CD4-positive, alpha-beta T cell (primary cell): ENCODE measurements around the gene SRPRA. TPM values are rescaled to one million over a fixed set of nuclear protein-coding genes. Genes with fewer than 3 reads are reported as not detected.
"Not testable (repeated sequence)": the region's sequence is repeated elsewhere in the genome, so short reads cannot be mapped to it uniquely, and the experiment has no call there.

Source experiments
- ATAC-seq: fragments of 200-7000 bp; cut with Tn5 transposase; one replicate; pipeline ENCODE4 v1.10.0; 2022; ENCODE audit warnings: mild to moderate bottlenecking; ENCODE audit not compliant: poor library complexity
- CTCF ChIA-PET: fragments of 350-600 bp; sonication (Branson Sonifier 250); formaldehyde crosslinking; loops from one replicate; lab custom pipeline; 2021; ENCODE audit warnings: antibody characterized with exemption, inconsistent platforms; lab: Charles Lee
- POLR2A ChIA-PET: fragments of 350-600 bp; sonication (Branson Sonifier 250); formaldehyde crosslinking; loops from one replicate; lab custom pipeline; 2021; ENCODE audit warnings: antibody characterized with exemption, inconsistent platforms; lab: Charles Lee
- DNase-seq, 14 experiments: peaks; one replicate each; pipeline ENCODE4 v3.0.0-alpha.2; 2013 to 2020; ENCODE audit warnings: mixed read lengths in 2 of 14
- H3K27ac ChIP-seq, 2 donors: one replicate each; pipeline versions ENCODE4 v1.5.1 to v1.7.0; 2013; ENCODE audit warnings: low read length in 2 of 2, low read depth in 1 of 2, mild to moderate bottlenecking in 1 of 2
- H3K27me3 ChIP-seq, 2 experiments: 1 replicate in 1 of 2; 2 replicates in 1 of 2; pipeline versions ENCODE4 v1.6.1 to v1.7.0; 2013; ENCODE audit warnings: low read length in 2 of 2, control low read depth in 1 of 2, mild to moderate bottlenecking in 1 of 2, moderate library complexity in 1 of 2; ENCODE audit not compliant: insufficient read depth in 2 of 2, control insufficient read depth in 1 of 2
- H3K36me3 ChIP-seq: one replicate; pipeline ENCODE4 v1.6.1; 2013; ENCODE audit warnings: low read length, control low read depth; ENCODE audit not compliant: insufficient read depth
- H3K4me1 ChIP-seq: one replicate; pipeline ENCODE4 v1.6.1; 2013; ENCODE audit warnings: low read length, control low read depth; ENCODE audit not compliant: insufficient read depth
- H3K4me3 ChIP-seq: one replicate; pipeline ENCODE4 v1.5.1; 2013; ENCODE audit warnings: mild to moderate bottlenecking, low read length, moderate library complexity
- H3K9me3 ChIP-seq, 2 experiments: 1 replicate in 1 of 2; 2 replicates in 1 of 2; pipeline versions ENCODE4 v1.6.1 to v1.7.0; 2013; ENCODE audit warnings: low read length in 2 of 2, mild to moderate bottlenecking in 2 of 2, control low read depth in 1 of 2, moderate library complexity in 1 of 2; ENCODE audit not compliant: control insufficient read depth in 1 of 2, insufficient read depth in 1 of 2
- H3K27ac Mint-ChIP-seq: one replicate; pipeline ENCODE4 v1.8.0; 2020; ENCODE audit warnings: mixed read lengths
- H3K27me3 Mint-ChIP-seq: one replicate; pipeline ENCODE4 v1.8.0; 2021; ENCODE audit warnings: mixed read lengths
- H3K36me3 Mint-ChIP-seq: one replicate; pipeline ENCODE4 v1.8.0; 2021; ENCODE audit warnings: low read depth, mixed read lengths
- H3K4me1 Mint-ChIP-seq: one replicate; pipeline ENCODE4 v1.8.0; 2021; ENCODE audit warnings: low read depth, mixed read lengths
- H3K4me3 Mint-ChIP-seq: one replicate; pipeline ENCODE4 v1.8.0; 2020; ENCODE audit warnings: mild to moderate bottlenecking, mixed read lengths
- H3K9me3 Mint-ChIP-seq: one replicate; pipeline ENCODE4 v1.8.0; 2020; ENCODE audit warnings: mixed read lengths
- CTCF ChIP-seq: fragments of 200-600 bp; IDR thresholded peaks from one replicate; pipeline ENCODE4 v1.8.0; 2022; ENCODE audit warnings: antibody characterized with exemption, mild to moderate bottlenecking
- intact Hi-C, 2 experiments: fragments of 100-400 bp; cut with DNase I in 1 of 2; cut with micrococcal nuclease in 1 of 2; formaldehyde crosslinking; loops; one replicate each; pipeline versions ENCODE4 v1.15.1 to v1.9.0; 2023 to 2025; cut with DNase I, micrococcal nuclease
- total RNA-seq, 174 experiments: library from RNA in 2 of 174; stranded (reverse) in 2 of 174; gene quantifications; one replicate each; pipeline ENCODE4 v1.2.3 and lab custom pipeline; 2021 to 2026

The SRPRA gene
- total RNA-seq, 2 experiments from 2014 or later = 198 to 206 TPM

- H3K36me3 ChIP-seq = peaks cover 16% of the 10 kb centered on the region
- ChIA-PET POLR2A (interaction anchor here (0.6 to 1.0 kb wide), 3 partner anchors 11 to 209 kb away, joined by 3 read pairs; partner anchors contain the start of genes FAM118B, FOXRED1, RPUSD4 and SRPRA), CTCF (no interaction called here)
- ATAC-seq (no peak), DNase-seq (no peak)
- Mint-ChIP-seq H3K9me3 (no peaks in the 10 kb centered on the region), H3K27me3 (no peaks in the 10 kb centered on the region), H3K4me1 (no peaks in the 10 kb centered on the region), H3K36me3 (peaks cover 48% of the 10 kb centered on the region), H3K27ac (no peak overlapping the region), H3K4me3 (no peak overlapping the region)
- TF ChIP-seq CTCF = no peak
- H3K4me3 ChIP-seq = no peak overlapping the region
- no peak overlapping the region for H3K27ac ChIP-seq
- intact Hi-C loops = no loop called here
- no peaks in the 10 kb centered on the region for H3K4me1 ChIP-seq
- no peaks in the 10 kb centered on the region for H3K9me3 ChIP-seq
- H3K27me3 ChIP-seq = no peaks in the 10 kb centered on the region
Measured at GRCh38 chr11:126257144-126257543, 11.6 kb downstream of the SRPRA start.

GRCh38 chr11:126256216-126256615, 12.5 kb downstream of the SRPRA start:
- CTCF ChIA-PET = no interaction called here
- no peak for TF ChIP-seq CTCF
- Histone ChIP-seq H3K27me3 (no peaks in the 10 kb centered on the region), H3K36me3 (peaks cover 7% of the 10 kb centered on the region), H3K9me3 (no peaks in the 10 kb centered on the region), H3K27ac (no peak overlapping the region), H3K4me1 (no peaks in the 10 kb centered on the region), H3K4me3 (no peak overlapping the region)
- peak overlapping the region; percentile 2 for H3K27ac Mint-ChIP-seq
- H3K27me3 Mint-ChIP-seq = no peaks in the 10 kb centered on the region
- POLR2A ChIA-PET = interaction anchor here (1.0 kb wide), 1 partner anchor 12 kb away, joined by 3 read pairs; the partner anchor contains the start of genes FOXRED1 and SRPRA
- no peak overlapping the region for H3K4me3 Mint-ChIP-seq
- DNase-seq = no peak
- no peaks in the 10 kb centered on the region for H3K4me1 Mint-ChIP-seq
- no peaks in the 10 kb centered on the region for H3K9me3 Mint-ChIP-seq
- H3K36me3 Mint-ChIP-seq = peaks cover 40% of the 10 kb centered on the region
- ATAC-seq = no peak
- intact Hi-C loops = no loop called here

- H3K4me1 Mint-ChIP-seq, H3K9me3 Mint-ChIP-seq: not testable (repeated sequence)
Measured at GRCh38 chr11:126255507-126255906, 13.2 kb downstream of the SRPRA start.

GRCh38 chr11:126254819-126255218, 13.9 kb downstream of the SRPRA start:
- H3K36me3 Mint-ChIP-seq = peaks cover 36% of the 10 kb centered on the region

More at GRCh38 chr11:126255507-126255906, 13.2 kb downstream of the SRPRA start:
- DNase-seq, H3K4me3 ChIP-seq, H3K27ac ChIP-seq, intact Hi-C loops, H3K27me3 Mint-ChIP-seq, H3K4me3 Mint-ChIP-seq, H3K9me3 ChIP-seq, CTCF ChIA-PET, H3K4me1 ChIP-seq, H3K27ac Mint-ChIP-seq, ATAC-seq, H3K36me3 ChIP-seq, H3K27me3 ChIP-seq: not testable (repeated sequence)
- POLR2A ChIA-PET = interaction anchor here (1.4 kb wide), 1 partner anchor 8 kb away, joined by 3 read pairs; no protein-coding TSS in a partner anchor
- peaks cover 36% of the 10 kb centered on the region for H3K36me3 Mint-ChIP-seq

More at GRCh38 chr11:126254819-126255218, 13.9 kb downstream of the SRPRA start:
- H3K9me3 Mint-ChIP-seq = no peaks in the 10 kb centered on the region
- no peak for TF ChIP-seq CTCF
- CTCF ChIA-PET = no interaction called here
- POLR2A ChIA-PET = interaction anchor here (0.6 to 1.4 kb wide), 2 partner anchors 9 to 15 kb away, joined by 3 to 4 read pairs; no protein-coding TSS in a partner anchor
- no peaks in the 10 kb centered on the region for H3K4me1 Mint-ChIP-seq
- H3K4me3 Mint-ChIP-seq = no peak overlapping the region
- ATAC-seq (no peak), DNase-seq (no peak)
- intact Hi-C loops = no loop called here
- no peaks in the 10 kb centered on the region for H3K27me3 ChIP-seq
- H3K27ac Mint-ChIP-seq = no peak overlapping the region
- H3K9me3 ChIP-seq = no peaks in the 10 kb centered on the region
- H3K27ac ChIP-seq = no peak overlapping the region
- H3K36me3 ChIP-seq = peaks cover 7% of the 10 kb centered on the region
- no peaks in the 10 kb centered on the region for H3K27me3 Mint-ChIP-seq
- no peaks in the 10 kb centered on the region for H3K4me1 ChIP-seq
- H3K4me3 ChIP-seq = no peak overlapping the region
